ENCODE data around the gene PRPF8.

- TF ChIP-seq, protein P1, sequence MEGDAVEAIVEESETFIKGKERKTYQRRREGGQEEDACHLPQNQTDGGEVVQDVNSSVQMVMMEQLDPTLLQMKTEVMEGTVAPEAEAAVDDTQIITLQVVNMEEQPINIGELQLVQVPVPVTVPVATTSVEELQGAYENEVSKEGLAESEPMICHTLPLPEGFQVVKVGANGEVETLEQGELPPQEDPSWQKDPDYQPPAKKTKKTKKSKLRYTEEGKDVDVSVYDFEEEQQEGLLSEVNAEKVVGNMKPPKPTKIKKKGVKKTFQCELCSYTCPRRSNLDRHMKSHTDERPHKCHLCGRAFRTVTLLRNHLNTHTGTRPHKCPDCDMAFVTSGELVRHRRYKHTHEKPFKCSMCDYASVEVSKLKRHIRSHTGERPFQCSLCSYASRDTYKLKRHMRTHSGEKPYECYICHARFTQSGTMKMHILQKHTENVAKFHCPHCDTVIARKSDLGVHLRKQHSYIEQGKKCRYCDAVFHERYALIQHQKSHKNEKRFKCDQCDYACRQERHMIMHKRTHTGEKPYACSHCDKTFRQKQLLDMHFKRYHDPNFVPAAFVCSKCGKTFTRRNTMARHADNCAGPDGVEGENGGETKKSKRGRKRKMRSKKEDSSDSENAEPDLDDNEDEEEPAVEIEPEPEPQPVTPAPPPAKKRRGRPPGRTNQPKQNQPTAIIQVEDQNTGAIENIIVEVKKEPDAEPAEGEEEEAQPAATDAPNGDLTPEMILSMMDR (IDR thresholded peaks at IDR 0.05; ENCODE audit: poor library complexity, severe bottlenecking): peak; percentile 17
- TF ChIP-seq EZH2 (IDR thresholded peaks at IDR 0.05; ENCODE audit: borderline replicate concordance, insufficient read depth, low read length, poor library complexity, severe bottlenecking): no peak
- TF ChIP-seq TAF1 (IDR thresholded peaks at IDR 0.05; ENCODE audit: low read depth): no peak
Measured at GRCh38 chr17:1724351-1724868, 39.7 kb upstream of the PRPF8 start, which contains the start of gene WDR81.

All from neural cell (in vitro differentiated cells).